GM12892 (cell line): ENCODE results near the gene ARHGAP27.

Experiments
- POLR2A ChIP-seq: IDR thresholded peaks from 2 replicates; pipeline ENCODE4 v1.6.1; 2011; ENCODE audit warnings: low read depth, low read length, control low read depth
- POLR2AphosphoS5 ChIP-seq: IDR thresholded peaks from 2 replicates; pipeline ENCODE4 v1.6.1; 2011; ENCODE audit warnings: low read depth, low read length, control low read depth
- TAF1 ChIP-seq: IDR thresholded peaks from 2 replicates; pipeline ENCODE4 v1.6.1; 2011; ENCODE audit warnings: low read depth, mild to moderate bottlenecking, control low read depth, low read length, borderline replicate concordance

GRCh38 chr17:45423304-45423974, 9.2 kb downstream of the ARHGAP27 start:
- TF ChIP-seq POLR2A (no peak), POLR2AphosphoS5 (no peak), TAF1 (no peak)
